SU-DHL-6 (cell line): ENCODE measurements around the gene MOCS3.

Experiments used
- H2AFZ ChIP-seq: fragments of 200-600 bp; sonication (generic); 2 replicates; pipeline ENCODE4 v1.6.1; 2014; ENCODE audit warnings: low read depth, mild to moderate bottlenecking, moderate library complexity, mixed read lengths, antibody characterized with exemption, low read length; ENCODE audit not compliant: severe bottlenecking
- H3F3A ChIP-seq: fragments of 200-600 bp; shearing (Covaris generic); 2 replicates; pipeline ENCODE4 v1.6.0; 2016; ENCODE audit warnings: antibody characterized with exemption, mild to moderate bottlenecking; ENCODE audit not compliant: insufficient read depth
- H3K27ac ChIP-seq: fragments of 200-600 bp; sonication (generic); 2 replicates; pipeline ENCODE4 v1.5.1; 2016; ENCODE audit warnings: low read depth, mild to moderate bottlenecking, low read length, moderate library complexity, mixed read lengths
- H3K27me3 ChIP-seq: fragments of 200-600 bp; sonication (generic), shearing (Covaris generic); 2 replicates; pipeline ENCODE4 v1.6.0; 2014; ENCODE audit warnings: mild to moderate bottlenecking, low read length
- H3K36me3 ChIP-seq: fragments of 200-600 bp; sonication (generic); 2 replicates; pipeline ENCODE4 v1.6.1; 2014; ENCODE audit warnings: mild to moderate bottlenecking, low read length, mixed read lengths
- H3K4me2 ChIP-seq: fragments of 300-600, 200-600 bp; shearing (Covaris generic), sonication (generic); 2 replicates; pipeline ENCODE4 v1.6.0; 2014; ENCODE audit warnings: low read length, low read depth, mild to moderate bottlenecking; ENCODE audit not compliant: poor library complexity, severe bottlenecking
- H3K4me3 ChIP-seq: fragments of 200-600 bp; sonication (generic); 2 replicates; pipeline ENCODE4 v1.5.1; 2014; ENCODE audit warnings: antibody characterized with exemption, low read length, mild to moderate bottlenecking, mixed read lengths; ENCODE audit not compliant: insufficient read depth, poor library complexity, severe bottlenecking
- H3K79me2 ChIP-seq: fragments of 200-600 bp; sonication (generic); 2 replicates; pipeline ENCODE4 v1.6.1; 2014; ENCODE audit warnings: mild to moderate bottlenecking, low read length, moderate library complexity; ENCODE audit not compliant: insufficient read depth
- H3K9ac ChIP-seq: fragments of 200-600 bp; sonication (generic); 2 replicates; pipeline ENCODE4 v1.7.0; 2014; ENCODE audit warnings: mild to moderate bottlenecking, low read length
- H3K9me2 ChIP-seq: fragments of 200-600 bp; sonication (generic); replicated peaks from 2 replicates; pipeline ENCODE4 v1.6.1; 2014; ENCODE audit warnings: low read length; ENCODE audit not compliant: insufficient read depth
- H3K9me3 ChIP-seq: fragments of 200-600 bp; sonication (generic); 2 replicates; pipeline ENCODE4 v1.6.1; 2014; ENCODE audit warnings: low read length, mixed read lengths; ENCODE audit not compliant: insufficient read depth
- H4K20me1 ChIP-seq: fragments of 200-600 bp; sonication (generic); 2 replicates; pipeline ENCODE4 v1.6.1; 2014; ENCODE audit warnings: low read depth, mild to moderate bottlenecking, antibody characterized with exemption, low read length, moderate library complexity, mixed read lengths
- EZH2phosphoT487 ChIP-seq: fragments of 200-600 bp; sonication (generic), shearing (Covaris generic); conservative IDR thresholded peaks from 2 replicates; pipeline ENCODE4 v1.6.1; 2018; ENCODE audit warnings: mild to moderate bottlenecking, antibody characterized with exemption, low read length, moderate library complexity, mixed read lengths
- TF ChIP-seq, protein P1 (sequence below): fragments of 200-600 bp; sonication (generic); IDR thresholded peaks from one replicate; pipeline ENCODE4 v1.5.1; 2017; ENCODE audit warnings: antibody characterized with exemption, mild to moderate bottlenecking, low read length, moderate library complexity; ENCODE audit not compliant: insufficient read depth, poor library complexity, severe bottlenecking

MOCS3 gene

DNA sequence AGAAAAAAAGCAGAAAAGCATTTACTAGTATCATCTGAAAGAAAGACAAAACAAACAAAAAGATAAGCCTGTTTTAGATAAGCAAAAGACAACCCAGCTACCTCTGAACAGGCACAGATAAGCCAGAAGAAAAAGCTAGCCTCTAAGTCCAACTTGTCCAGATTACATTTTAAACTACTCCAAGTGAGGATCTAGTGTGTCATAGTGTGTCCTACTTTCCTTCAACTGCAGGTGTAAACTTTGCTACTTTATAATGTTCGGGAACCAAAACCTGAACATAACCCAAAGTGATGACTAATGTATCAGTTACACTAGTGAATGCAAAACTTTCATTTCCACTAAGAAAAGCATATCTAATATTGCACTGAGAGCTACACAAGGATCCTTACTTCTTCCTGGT, 46.9 kb upstream of the MOCS3 start:
- peaks cover 48% of the 10 kb centered on the region for H4K20me1 ChIP-seq
- no peak overlapping the region for H3K4me2 ChIP-seq
- H3K79me2 ChIP-seq: peaks cover 100% of the 10 kb centered on the region
- H3F3A ChIP-seq: peaks cover 6% of the 10 kb centered on the region; the same call in 1 of the 2 replicates
- TF ChIP-seq, protein P1, sequence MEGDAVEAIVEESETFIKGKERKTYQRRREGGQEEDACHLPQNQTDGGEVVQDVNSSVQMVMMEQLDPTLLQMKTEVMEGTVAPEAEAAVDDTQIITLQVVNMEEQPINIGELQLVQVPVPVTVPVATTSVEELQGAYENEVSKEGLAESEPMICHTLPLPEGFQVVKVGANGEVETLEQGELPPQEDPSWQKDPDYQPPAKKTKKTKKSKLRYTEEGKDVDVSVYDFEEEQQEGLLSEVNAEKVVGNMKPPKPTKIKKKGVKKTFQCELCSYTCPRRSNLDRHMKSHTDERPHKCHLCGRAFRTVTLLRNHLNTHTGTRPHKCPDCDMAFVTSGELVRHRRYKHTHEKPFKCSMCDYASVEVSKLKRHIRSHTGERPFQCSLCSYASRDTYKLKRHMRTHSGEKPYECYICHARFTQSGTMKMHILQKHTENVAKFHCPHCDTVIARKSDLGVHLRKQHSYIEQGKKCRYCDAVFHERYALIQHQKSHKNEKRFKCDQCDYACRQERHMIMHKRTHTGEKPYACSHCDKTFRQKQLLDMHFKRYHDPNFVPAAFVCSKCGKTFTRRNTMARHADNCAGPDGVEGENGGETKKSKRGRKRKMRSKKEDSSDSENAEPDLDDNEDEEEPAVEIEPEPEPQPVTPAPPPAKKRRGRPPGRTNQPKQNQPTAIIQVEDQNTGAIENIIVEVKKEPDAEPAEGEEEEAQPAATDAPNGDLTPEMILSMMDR: no peak
- no peak for TF ChIP-seq EZH2phosphoT487
- H3K9me3 ChIP-seq: no peaks in the 10 kb centered on the region
- no peaks in the 10 kb centered on the region for H3K9me2 ChIP-seq
- no peaks in the 10 kb centered on the region for H3K27me3 ChIP-seq
- no peak overlapping the region for H3K4me3 ChIP-seq
- H3K9ac ChIP-seq: no peak overlapping the region
- H2AFZ ChIP-seq: no peak overlapping the region
- peaks cover 25% of the 10 kb centered on the region; the same call in 1 of the 2 replicates for H3K36me3 ChIP-seq
- no peak overlapping the region for H3K27ac ChIP-seq

DNA sequence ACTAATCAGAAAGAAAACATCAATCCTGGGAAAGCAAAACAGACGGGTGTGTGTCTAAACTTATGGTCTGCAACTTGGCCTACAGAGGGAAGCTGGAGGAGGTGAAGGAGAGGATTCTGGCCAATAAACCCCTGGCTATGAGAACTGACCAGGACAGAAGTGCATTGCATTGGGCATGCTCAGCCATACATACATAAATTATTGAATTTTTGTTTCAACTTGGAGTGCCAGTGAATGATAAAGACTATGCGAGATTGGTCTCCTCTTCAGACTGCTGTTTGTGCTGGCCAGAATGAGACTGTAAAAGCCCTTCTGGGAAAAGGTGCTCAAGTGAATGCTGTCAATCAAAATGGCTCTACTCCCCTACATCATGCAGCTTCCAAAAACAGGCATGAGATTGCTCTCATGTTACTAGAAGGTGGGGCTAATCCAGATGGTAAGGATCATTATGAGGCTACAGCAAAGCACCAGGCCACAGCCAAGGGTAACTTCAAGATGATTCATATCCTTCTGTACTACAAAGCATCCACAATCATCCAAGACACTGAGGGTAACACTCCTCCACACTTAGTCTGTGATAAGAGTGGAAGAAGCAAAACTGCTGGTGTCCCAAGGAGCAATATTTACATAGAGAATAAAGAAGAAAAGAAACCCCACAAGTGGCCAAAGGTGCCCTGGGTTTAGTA, 44.8 kb upstream of the MOCS3 start:
- Histone ChIP-seq H3K4me2 (no peak overlapping the region), H3K9me2 (no peaks in the 10 kb centered on the region), H3K9me3 (no peaks in the 10 kb centered on the region), H3K27ac (no peak overlapping the region), H3F3A (peaks cover 9% of the 10 kb centered on the region; the same call in 1 of the 2 replicates), H3K4me3 (no peak overlapping the region), H3K79me2 (peaks cover 100% of the 10 kb centered on the region), H3K36me3 (peaks cover 24% of the 10 kb centered on the region; the same call in 1 of the 2 replicates), H2AFZ (no peak overlapping the region), H3K9ac (no peak overlapping the region), H3K27me3 (no peaks in the 10 kb centered on the region), H4K20me1 (peaks cover 55% of the 10 kb centered on the region)
- TF ChIP-seq, protein P1: no peak

DNA sequence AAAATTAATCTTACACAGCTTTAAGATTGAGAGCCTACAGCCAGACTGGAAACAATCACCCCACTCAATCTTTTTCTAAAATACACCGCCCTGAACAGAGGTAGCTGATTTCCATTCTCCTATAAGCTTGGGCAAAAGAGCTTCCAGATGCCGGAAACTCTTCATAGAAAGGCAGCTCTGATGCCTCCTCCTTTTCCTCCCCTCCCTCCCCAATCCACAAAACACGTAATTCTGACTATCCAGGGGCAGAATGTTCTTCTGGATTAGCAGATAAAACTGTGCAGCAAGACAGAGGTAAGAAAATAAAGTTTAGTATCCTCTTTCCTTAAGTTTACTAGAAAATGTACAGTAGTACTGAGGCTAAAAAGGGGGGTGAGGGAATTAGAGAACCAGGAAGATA, 43.2 kb upstream of the MOCS3 start:
- H3F3A ChIP-seq: peaks cover 9% of the 10 kb centered on the region; the same call in 1 of the 2 replicates
- H2AFZ ChIP-seq: no peak overlapping the region
- H3K9me2 ChIP-seq: no peaks in the 10 kb centered on the region
- 0 out of 2 replicates have a peak overlapping the region, but pooled peaks have one; percentile 5 for H3K9ac ChIP-seq
- H3K27ac ChIP-seq: peak overlapping the region; percentile 5; the same call in 1 of the 2 replicates
- H3K4me2 ChIP-seq: peak overlapping the region; percentile 37
- H4K20me1 ChIP-seq: peaks cover 47% of the 10 kb centered on the region
- no peaks in the 10 kb centered on the region for H3K9me3 ChIP-seq
- H3K27me3 ChIP-seq: no peaks in the 10 kb centered on the region
- TF ChIP-seq EZH2phosphoT487: no peak
- TF ChIP-seq, protein P1: no peak
- no peak overlapping the region for H3K4me3 ChIP-seq
- H3K36me3 ChIP-seq: peaks cover 24% of the 10 kb centered on the region; the same call in 1 of the 2 replicates
- peaks cover 99% of the 10 kb centered on the region for H3K79me2 ChIP-seq
